ENCODE data around the gene NAIF1.
A peak's percentile ranks its signal among the peaks of the same experiment; 100 is the strongest.

NAIF1 gene

GRCh38 chr9:128102196-128102595 lies 35.1 kb upstream of the NAIF1 start:
- DNase-seq (ENCODE audit: low read depth), result no peak

DNA sequence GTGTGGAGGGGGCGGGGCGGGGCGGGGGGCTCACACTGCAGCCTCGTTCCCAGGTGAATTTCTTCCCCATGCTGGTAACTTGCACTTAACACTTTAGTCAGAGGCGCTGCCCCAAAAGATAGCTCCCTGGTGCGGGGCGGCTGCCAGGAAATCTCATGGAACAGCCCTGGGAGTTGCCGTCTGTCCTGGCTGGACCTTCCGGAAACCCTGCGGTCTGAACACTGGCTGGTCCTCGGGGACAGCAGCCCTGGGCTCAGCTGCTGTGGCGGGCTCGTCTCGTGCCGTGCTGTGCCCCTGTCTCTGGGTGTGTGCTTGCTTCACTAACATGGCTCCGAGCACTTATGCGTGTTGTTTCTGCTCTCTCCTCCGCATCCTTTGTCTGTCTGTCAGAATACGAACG lies 34.6 kb upstream of the NAIF1 start:
- no peak for DNase-seq (ENCODE audit: low read depth)

GRCh38 chr9:128101231-128101661 lies 34.1 kb upstream of the NAIF1 start:
- DNase-seq (ENCODE audit: low read depth), result no peak

GRCh38 chr9:128100581-128100980 lies 33.5 kb upstream of the NAIF1 start:
- DNase-seq (ENCODE audit: low read depth), result no peak

GRCh38 chr9:128099932-128100491 lies 32.9 kb upstream of the NAIF1 start:
- no peak for DNase-seq (ENCODE audit: low read depth)

GRCh38 chr9:128099231-128099931 lies 32.3 kb upstream of the NAIF1 start:
- DNase-seq (ENCODE audit: low read depth), result no peak

- DNase-seq (ENCODE audit: low read depth), result no peak
Measured at GRCh38 chr9:128098297-128099230, 31.4 kb upstream of the NAIF1 start.

DNA sequence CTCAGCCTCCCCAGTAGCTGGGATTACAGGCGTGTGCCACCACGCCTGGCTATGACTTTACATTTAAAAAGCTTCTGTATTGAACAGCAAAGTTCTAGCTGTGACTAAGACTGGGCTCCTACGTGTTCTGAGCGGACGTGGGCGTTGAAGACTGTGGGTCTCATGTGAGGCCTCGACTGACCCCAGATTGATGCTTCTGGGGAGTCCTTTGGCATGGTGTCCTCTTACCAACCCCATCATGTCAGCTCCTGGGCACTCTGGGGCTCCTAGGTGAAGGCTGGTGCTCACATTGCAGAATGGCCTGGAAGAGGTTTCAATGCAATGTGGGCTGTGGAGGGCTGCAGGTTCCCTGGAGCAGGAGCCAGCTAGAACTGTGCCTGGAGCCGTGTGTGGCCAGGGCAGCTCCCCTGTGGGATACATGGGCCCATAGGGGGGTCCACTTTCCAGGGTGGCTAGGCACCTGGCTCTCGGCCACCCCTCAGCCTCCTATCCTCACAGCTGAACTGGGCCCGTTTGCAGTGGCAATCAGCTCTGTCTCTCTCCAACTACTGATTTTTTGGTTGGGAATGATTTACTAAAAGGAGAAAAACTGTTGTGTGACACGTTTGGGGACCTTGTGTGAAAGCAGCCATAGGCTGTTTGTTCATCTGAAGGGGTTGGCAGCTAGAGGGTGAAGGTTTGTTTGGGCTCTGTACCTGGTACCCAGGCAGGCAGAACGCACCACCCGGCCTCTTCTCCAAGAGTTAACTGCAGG lies 30.6 kb upstream of the NAIF1 start:
- no peak for DNase-seq (ENCODE audit: low read depth)

- DNase-seq (ENCODE audit: low read depth), result no peak
Measured at GRCh38 chr9:128096616-128097536, 29.8 kb upstream of the NAIF1 start.

GRCh38 chr9:128094950-128095544 lies 27.9 kb upstream of the NAIF1 start:
- DNase-seq (ENCODE audit: low read depth), result no peak

DNA sequence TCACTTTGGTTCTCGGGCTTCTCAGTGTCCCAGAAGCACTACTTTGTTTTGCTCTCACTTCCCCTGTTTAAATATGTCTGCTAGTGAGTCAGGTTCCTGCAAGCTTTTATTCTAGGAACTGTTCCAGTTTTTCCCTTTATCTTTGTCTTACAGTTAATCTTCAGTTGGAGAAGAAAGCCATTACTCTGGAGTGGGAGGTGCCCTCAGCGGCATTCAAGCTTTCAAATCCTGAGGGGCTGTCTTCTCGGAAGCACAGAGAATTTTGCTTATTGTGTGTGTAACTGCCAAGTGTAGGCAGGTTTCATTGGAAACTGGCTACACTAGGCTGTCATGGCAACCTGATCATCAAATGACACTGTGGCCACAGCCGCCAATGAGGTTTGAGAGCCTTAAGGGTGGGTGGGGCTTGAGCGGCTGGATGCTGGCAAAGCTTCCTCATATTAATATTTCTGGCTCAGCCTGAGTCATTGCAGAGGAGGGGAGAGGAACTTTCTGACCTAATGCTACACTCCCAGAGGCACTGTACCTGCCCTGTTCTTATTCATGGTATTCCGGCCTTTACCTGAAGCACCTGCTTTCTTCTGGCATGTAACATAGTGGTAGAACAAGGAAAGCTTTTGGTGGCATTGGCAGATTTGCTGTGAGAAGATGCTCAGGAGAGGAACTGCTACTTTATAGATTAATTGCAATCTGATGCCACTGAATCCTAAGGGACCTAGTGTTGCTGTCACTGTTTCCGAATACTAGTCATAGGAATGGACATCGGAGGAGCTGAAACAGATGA lies 27.2 kb upstream of the NAIF1 start:
- peak; percentile 33 for DNase-seq (ENCODE audit: low read depth)

- no peak for DNase-seq (ENCODE audit: low read depth)
Measured at GRCh38 chr9:128093011-128093410, 25.9 kb upstream of the NAIF1 start.

- no peak for DNase-seq (ENCODE audit: low read depth)
Measured at GRCh38 chr9:128092199-128092977, 25.3 kb upstream of the NAIF1 start.

- DNase-seq (ENCODE audit: low read depth), result no peak
Measured at GRCh38 chr9:128091571-128091970, 24.5 kb upstream of the NAIF1 start.

DNA sequence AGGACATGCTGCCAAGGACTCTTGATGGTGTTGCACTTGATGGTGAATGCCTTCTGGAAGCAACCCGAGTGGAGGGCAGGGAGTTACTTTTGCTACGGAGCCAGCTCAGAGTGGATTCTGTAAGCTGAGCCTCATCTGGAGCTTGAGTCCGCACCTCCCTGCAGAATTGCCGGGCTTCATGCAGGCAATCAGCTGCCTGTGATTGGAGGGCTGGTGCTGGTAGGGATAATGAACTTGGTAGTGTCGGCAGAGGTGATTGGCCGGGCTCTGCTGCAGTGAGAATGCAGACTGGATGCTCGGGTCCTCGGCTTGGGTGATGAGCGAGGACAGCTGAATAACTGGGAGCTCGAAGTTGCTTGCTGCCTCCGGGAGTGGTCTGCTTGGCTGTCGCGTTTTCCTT lies 24.0 kb upstream of the NAIF1 start:
- no peak for DNase-seq (ENCODE audit: low read depth)

- no peak for DNase-seq (ENCODE audit: low read depth)
Measured at GRCh38 chr9:128089299-128089698, 22.2 kb upstream of the NAIF1 start.

DNA sequence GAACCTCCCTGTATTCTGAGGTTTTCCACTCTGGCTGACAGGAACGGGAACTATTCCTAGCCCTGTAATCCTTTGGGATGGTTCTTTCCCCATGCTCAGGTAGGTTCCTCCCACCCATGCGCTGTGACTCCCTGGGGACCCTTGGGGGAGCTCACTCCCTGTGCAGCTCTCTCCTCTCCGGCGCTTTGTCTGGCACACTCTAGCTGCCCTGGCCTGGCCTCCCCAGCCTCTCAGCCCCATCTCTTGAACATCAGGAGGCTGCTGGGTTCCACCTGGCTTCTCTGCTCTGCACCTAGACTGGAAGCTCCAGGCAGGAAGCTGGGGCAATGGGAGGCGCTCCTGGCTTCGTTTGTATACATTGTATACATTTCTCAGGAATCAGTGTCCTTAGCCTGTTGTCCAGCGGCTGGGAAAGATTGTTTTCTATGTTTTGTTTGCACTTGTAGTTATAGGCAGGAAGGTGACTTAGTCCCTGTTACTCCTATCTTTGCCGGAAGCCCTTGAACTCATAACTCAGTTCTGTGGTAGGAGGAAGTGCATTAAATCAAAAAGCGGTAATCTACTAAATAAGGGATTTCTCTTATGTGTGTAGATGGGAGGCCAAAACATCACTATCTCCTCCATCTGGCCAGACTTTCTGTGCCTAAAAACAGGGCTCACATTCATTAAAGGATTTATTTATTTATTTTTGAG lies 21.3 kb upstream of the NAIF1 start:
- no peak for DNase-seq (ENCODE audit: low read depth)

DNA sequence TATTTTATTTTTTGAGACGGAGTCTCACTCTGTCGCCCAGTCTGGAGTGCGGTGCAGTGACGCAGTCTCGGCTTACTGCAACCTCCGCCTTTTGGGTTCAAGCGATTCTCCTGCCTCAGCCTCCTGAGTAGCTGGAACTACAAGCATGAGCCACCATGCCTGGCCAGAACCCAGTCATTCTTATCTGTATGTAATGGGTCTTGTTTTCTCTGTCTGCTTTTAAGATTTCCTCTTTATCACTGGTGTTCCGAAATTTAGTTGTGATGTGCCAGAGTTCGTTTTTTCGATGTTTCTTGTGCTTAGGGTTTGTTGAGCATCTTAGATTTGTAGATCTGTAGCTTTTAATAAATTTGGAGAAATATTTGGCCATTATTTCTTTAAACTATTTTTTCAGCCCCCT lies 20.1 kb upstream of the NAIF1 start:
- no peak for DNase-seq (ENCODE audit: low read depth)

Measured in stimulated activated CD8-positive, alpha-beta memory T cell treated with anti-CD3 and anti-CD28 coated beads, Interleukin-15, amount 100 ng/mL, for 1 hour (primary cell).